SH-SY5Y (cell line): ENCODE data around the gene CLASP1.

Source experiments
- GATA2 ChIP-seq: IDR thresholded peaks from 2 replicates; pipeline ENCODE4 v1.6.1; 2011; ENCODE audit warnings: mild to moderate bottlenecking, low read depth, low read length
- GATA3 ChIP-seq: IDR thresholded peaks from 2 replicates; pipeline ENCODE4 v1.6.1; 2011; ENCODE audit warnings: low read depth, mild to moderate bottlenecking, low read length, moderate library complexity

DNA sequence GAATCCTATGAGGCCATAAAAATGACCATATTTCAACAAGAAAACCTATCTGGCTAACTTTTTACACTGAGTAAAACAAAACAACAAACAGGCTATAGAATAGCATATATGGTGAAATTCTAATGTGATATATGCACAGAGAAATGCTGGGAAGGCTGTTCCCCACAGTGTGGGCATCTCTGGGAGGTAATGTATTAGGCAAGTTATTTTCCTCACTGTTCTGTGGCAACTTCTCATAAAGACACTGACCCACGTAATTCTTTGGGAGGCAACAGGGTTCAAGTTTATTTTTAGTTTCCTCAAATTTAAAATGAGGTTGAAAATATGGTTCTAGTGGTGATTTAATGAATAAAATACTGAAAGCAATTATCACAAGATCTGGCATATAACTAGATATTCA, 71.9 kb downstream of the CLASP1 start:
- TF ChIP-seq GATA3 (no peak), GATA2 (no peak)
